Endodermal cell (in vitro differentiated cells): Measurements from ENCODE around the gene CDK3. TPM values are rescaled to one million over a fixed set of nuclear protein-coding genes. Genes with fewer than 3 reads are reported as not detected.
A peak's percentile ranks its signal among the peaks of the same experiment; 100 is the strongest.

ENCODE experiments used
- DNase-seq: peaks from one replicate; pipeline ENCODE4 v3.0.0-alpha.2; 2017
- H3K27ac ChIP-seq: 2 replicates; pipeline ENCODE4 v1.5.1; 2013; ENCODE audit warnings: mild to moderate bottlenecking, low read depth, low read length, moderate library complexity
- H3K27me3 ChIP-seq: 2 replicates; pipeline ENCODE4 v1.6.1; 2013; ENCODE audit warnings: mild to moderate bottlenecking, low read length, moderate library complexity; ENCODE audit not compliant: insufficient read depth, control insufficient read depth, poor library complexity, severe bottlenecking
- H3K36me3 ChIP-seq: 2 replicates; pipeline ENCODE4 v1.7.0; 2013; ENCODE audit warnings: mild to moderate bottlenecking, low read length, moderate library complexity; ENCODE audit not compliant: control insufficient read depth, insufficient read depth
- H3K4me1 ChIP-seq: one replicate; pipeline ENCODE4 v1.7.0; 2013; ENCODE audit warnings: low read length; ENCODE audit not compliant: control insufficient read depth, insufficient read depth
- H3K4me3 ChIP-seq: 2 replicates; pipeline ENCODE4 v1.5.1; 2013; ENCODE audit warnings: mild to moderate bottlenecking, low read length, moderate library complexity
- H3K9ac ChIP-seq: 2 replicates; pipeline ENCODE4 v1.6.1; 2013; ENCODE audit warnings: mild to moderate bottlenecking, low read length, moderate library complexity; ENCODE audit not compliant: poor library complexity, severe bottlenecking; ENCODE audit errors: extremely low read depth
- H3K9me3 ChIP-seq: 2 replicates; pipeline ENCODE4 v1.6.1; 2013; ENCODE audit warnings: mild to moderate bottlenecking, low read length, moderate library complexity; ENCODE audit not compliant: control insufficient read depth
- H3K27ac Mint-ChIP-seq: 2 replicates; pipeline ENCODE4 v1.8.0; 2020; ENCODE audit warnings: mixed read lengths
- H3K27me3 Mint-ChIP-seq: 2 replicates; pipeline ENCODE4 v1.8.0; 2021; ENCODE audit warnings: mild to moderate bottlenecking, mixed read lengths; ENCODE audit not compliant: insufficient read depth
- H3K36me3 Mint-ChIP-seq: 2 replicates; pipeline ENCODE4 v1.8.0; 2020; ENCODE audit warnings: low read depth, mixed read lengths
- H3K4me1 Mint-ChIP-seq: 2 replicates; pipeline ENCODE4 v1.8.0; 2020; ENCODE audit warnings: mixed read lengths
- H3K4me3 Mint-ChIP-seq: 2 replicates; pipeline ENCODE4 v1.8.0; 2020; ENCODE audit warnings: mild to moderate bottlenecking, moderate library complexity, mixed read lengths
- H3K9me3 Mint-ChIP-seq: 2 replicates; pipeline ENCODE4 v1.8.0; 2020; ENCODE audit warnings: mild to moderate bottlenecking, mixed read lengths
- WGBS, 2 experiments: methylation state at CpG; one replicate each; pipeline versions ENCODE4 v1.1.5 to v1.1.7; 2013; ENCODE audit warnings: missing lambda C conversion rate in 2 of 2, mixed read lengths in 1 of 2; ENCODE audit not compliant: insufficient coverage in 1 of 2, insufficient read length in 1 of 2; 5-methylcytosine and 5-hydroxymethylcytosine counted together
- total RNA-seq, 2 donors: library from RNA; stranded (reverse); fragmentation: NEBNext Ultra II Directional in 1 of 2; extraction: Animal tissue kit (Norgen Biotek cat#: 25700) in 1 of 2; gene quantifications; 2 replicates in 1 of 2; 3 replicates in 1 of 2; pipeline ENCODE4 v1.2.1, GENCODE V29; 2021
- TF ChIP-seq, protein P1 (sequence below): fragments of 200-600 bp; sonication (generic); conservative IDR thresholded peaks from 2 replicates; pipeline ENCODE4 v1.5.0; 2021; ENCODE audit warnings: antibody characterized with exemption, mild to moderate bottlenecking

CDK3 gene
- total RNA-seq, 2 donors from 2014 or later: 7.3 to 11.7 TPM

DNA sequence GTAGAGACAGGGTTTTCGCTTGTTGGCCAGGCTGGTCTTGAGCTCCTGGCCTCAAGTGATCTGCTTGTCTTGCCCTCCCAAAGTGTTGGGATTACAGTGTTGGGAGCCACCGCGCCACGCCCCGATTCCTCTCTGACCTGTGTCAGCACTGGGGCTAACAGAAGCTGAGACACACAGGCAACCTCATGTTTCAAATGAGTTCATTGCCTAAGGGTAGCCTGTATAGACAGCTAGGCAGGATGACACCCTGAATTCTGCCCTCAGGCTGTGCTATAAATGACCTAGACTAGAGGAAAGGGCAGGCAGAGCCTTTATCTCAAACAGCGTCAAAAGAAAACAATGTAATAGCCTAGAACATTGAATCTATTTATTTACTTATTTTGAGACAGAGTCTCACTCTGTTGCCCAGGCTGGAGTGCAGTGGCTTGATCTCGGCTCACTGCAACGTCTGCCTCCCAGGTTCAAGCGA lies 2.3 kb upstream of the CDK3 start:
- no peaks in the 10 kb centered on the region for H3K4me1 ChIP-seq
- H3K27me3 ChIP-seq: no peaks in the 10 kb centered on the region
- peaks cover 3% of the 10 kb centered on the region for H3K36me3 ChIP-seq
- DNase-seq: peak; percentile 39
- TF ChIP-seq, protein P1, sequence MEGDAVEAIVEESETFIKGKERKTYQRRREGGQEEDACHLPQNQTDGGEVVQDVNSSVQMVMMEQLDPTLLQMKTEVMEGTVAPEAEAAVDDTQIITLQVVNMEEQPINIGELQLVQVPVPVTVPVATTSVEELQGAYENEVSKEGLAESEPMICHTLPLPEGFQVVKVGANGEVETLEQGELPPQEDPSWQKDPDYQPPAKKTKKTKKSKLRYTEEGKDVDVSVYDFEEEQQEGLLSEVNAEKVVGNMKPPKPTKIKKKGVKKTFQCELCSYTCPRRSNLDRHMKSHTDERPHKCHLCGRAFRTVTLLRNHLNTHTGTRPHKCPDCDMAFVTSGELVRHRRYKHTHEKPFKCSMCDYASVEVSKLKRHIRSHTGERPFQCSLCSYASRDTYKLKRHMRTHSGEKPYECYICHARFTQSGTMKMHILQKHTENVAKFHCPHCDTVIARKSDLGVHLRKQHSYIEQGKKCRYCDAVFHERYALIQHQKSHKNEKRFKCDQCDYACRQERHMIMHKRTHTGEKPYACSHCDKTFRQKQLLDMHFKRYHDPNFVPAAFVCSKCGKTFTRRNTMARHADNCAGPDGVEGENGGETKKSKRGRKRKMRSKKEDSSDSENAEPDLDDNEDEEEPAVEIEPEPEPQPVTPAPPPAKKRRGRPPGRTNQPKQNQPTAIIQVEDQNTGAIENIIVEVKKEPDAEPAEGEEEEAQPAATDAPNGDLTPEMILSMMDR: no peak
- H3K27ac Mint-ChIP-seq: peak overlapping the region; percentile 39
- no peak overlapping the region for H3K9ac ChIP-seq
- no peaks in the 10 kb centered on the region for H3K27me3 Mint-ChIP-seq
- H3K36me3 Mint-ChIP-seq: peaks cover 24% of the 10 kb centered on the region
- H3K4me1 Mint-ChIP-seq: no peaks in the 10 kb centered on the region
- WGBS, 2 experiments: 94 to 96% methylated on average over 9 of the region's 9 CpGs
- no peak overlapping the region for H3K4me3 ChIP-seq
- no peak overlapping the region for H3K4me3 Mint-ChIP-seq
- H3K9me3 Mint-ChIP-seq: no peaks in the 10 kb centered on the region
- no peak overlapping the region for H3K27ac ChIP-seq
- no peaks in the 10 kb centered on the region for H3K9me3 ChIP-seq

DNA sequence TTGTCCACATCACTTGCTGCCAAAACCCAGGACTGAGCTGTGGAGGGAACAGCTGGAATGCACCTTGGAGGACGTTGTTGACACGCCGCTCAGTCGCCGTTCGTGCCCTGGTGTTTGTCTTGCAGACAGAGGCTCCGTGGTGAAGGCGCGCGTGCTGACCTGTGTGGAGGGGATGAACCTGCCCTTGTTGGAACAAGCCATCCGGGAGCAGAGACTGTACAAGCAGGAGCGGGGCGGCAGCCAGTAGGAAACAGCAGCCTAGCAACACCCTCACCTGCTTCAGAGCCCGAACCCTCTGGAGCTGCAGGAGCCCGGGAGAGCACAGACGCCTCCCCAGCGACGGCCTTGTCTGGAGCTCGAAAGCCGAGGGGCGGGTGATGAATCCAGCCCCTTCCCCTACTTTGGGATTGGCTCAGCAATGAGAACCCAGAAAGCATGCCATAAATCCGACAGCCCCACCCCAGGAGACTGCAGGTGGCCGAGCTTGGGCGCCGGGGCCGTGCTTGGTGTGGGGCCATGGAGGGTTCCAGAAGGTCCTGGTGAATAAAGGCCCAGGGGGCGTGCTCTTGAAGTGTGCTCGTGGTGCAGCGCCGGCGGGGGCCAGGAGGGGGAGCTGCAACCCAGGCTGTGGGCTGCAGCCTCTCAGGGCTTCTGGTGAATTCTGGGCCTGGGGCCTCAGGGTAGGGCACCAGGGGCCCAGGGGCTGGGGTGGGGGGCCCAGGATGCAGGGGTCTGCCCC lies 470 bp upstream of the CDK3 start:
- H3K9me3 Mint-ChIP-seq: no peaks in the 10 kb centered on the region
- 80 to 85% methylated on average over 23 to 31 of the region's 31 CpGs for WGBS, 2 experiments
- Histone ChIP-seq H3K9ac (no peak overlapping the region), H3K27me3 (no peaks in the 10 kb centered on the region), H3K36me3 (peaks cover 4% of the 10 kb centered on the region), H3K4me3 (no peak overlapping the region), H3K27ac (peak overlapping the region; percentile 4), H3K9me3 (no peaks in the 10 kb centered on the region), H3K4me1 (no peaks in the 10 kb centered on the region)
- H3K4me3 Mint-ChIP-seq: no peak overlapping the region
- no peaks in the 10 kb centered on the region for H3K4me1 Mint-ChIP-seq
- no peaks in the 10 kb centered on the region for H3K27me3 Mint-ChIP-seq
- H3K27ac Mint-ChIP-seq: peak overlapping the region; percentile 84
- TF ChIP-seq, protein P1: peak; percentile 93
- peak; percentile 98 for DNase-seq
- peaks cover 13% of the 10 kb centered on the region for H3K36me3 Mint-ChIP-seq

DNA sequence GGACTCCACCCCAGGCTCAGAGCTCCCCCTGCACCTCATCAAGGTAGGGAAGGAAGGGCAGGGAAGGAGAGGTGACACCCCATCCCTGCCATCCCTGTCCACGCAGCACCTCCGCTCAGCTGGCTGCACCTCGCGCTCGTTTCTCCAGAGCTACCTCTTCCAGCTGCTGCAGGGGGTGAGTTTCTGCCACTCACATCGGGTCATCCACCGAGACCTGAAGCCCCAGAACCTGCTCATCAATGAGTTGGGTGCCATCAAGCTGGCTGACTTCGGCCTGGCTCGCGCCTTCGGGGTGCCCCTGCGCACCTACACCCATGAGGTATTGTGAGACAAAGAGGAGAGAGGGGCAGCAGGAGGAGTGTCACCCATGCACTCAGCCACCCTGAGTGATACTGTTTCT lies 1.4 kb downstream of the CDK3 start:
- H3K36me3 ChIP-seq: peaks cover 11% of the 10 kb centered on the region
- H3K27me3 ChIP-seq: no peaks in the 10 kb centered on the region
- no peaks in the 10 kb centered on the region for H3K4me1 ChIP-seq
- no peak overlapping the region for H3K27ac ChIP-seq
- no peaks in the 10 kb centered on the region for H3K9me3 Mint-ChIP-seq
- no peak overlapping the region for H3K27ac Mint-ChIP-seq
- DNase-seq: peak; percentile 47
- H3K4me3 ChIP-seq: no peak overlapping the region
- H3K36me3 Mint-ChIP-seq: peaks cover 18% of the 10 kb centered on the region
- H3K27me3 Mint-ChIP-seq: no peaks in the 10 kb centered on the region
- no peak overlapping the region for H3K9ac ChIP-seq
- TF ChIP-seq, protein P1: no peak
- no peaks in the 10 kb centered on the region for H3K4me1 Mint-ChIP-seq
- no peaks in the 10 kb centered on the region for H3K9me3 ChIP-seq
- H3K4me3 Mint-ChIP-seq: no peak overlapping the region
- 94 to 98% methylated on average over 11 to 12 of the region's 12 CpGs for WGBS, 2 experiments
